Hematopoietic multipotent progenitor cell treated with erythropoietin and hydrocortisone succinate and interleukin-3 and kit ligand, for 15 days (in vitro differentiated cells): ENCODE data around the gene BBS9.
"Not testable (repeated sequence)": the region's sequence is repeated elsewhere in the genome, so short reads cannot be mapped to it uniquely, and the experiment has no call there.

Experiments used
- DNase-seq: peaks from one replicate; pipeline ENCODE4 v3.0.0-alpha.2; 2015; ENCODE audit warnings: low spot score

BBS9 gene

DNA sequence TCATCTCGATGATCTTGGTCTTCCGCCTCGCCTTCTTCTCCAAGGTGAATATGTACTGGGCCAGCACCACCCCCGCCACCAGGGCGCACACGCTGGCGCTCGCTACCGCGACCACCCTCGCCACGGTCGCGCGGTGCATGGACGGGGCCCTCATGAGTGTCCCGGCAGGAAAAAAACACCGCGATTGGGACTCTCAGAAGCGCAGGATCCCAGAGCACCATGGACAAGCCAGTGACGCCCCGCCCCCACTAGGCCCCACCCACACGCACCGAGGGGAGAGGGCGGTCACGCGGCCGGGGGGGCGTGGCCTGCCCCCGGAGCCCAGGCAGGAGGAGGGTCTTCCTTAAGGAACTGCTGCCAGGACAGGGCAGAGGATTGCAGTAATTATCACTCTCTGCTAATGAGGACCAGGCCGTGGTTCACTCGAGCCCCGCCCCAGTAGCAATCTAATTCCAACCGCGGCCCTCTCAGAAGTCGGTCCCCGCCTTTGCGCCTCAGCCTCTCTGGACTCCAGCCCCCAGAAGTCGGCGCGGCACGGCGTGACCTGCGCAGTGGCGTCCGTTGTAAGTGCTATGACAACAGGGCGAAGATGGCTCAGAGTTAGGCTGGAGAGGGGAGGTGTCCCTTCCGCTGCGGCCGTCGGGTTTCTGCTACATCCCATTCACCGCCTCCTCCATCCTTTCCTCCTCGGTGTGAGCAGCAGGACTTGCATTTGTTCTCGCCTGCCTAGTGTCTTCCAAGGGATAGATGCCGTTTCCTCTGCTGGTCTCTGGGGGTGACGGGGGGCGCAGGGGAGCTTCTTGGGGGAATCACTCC, at the start of gene BBS9:
Gene BBS9, plus strand, starts transcription at position 575 of the 816 bp plus-strand sequence. CDS start 16,689 bp downstream, outside the sequence.
- peak; percentile 93 for DNase-seq

DNA sequence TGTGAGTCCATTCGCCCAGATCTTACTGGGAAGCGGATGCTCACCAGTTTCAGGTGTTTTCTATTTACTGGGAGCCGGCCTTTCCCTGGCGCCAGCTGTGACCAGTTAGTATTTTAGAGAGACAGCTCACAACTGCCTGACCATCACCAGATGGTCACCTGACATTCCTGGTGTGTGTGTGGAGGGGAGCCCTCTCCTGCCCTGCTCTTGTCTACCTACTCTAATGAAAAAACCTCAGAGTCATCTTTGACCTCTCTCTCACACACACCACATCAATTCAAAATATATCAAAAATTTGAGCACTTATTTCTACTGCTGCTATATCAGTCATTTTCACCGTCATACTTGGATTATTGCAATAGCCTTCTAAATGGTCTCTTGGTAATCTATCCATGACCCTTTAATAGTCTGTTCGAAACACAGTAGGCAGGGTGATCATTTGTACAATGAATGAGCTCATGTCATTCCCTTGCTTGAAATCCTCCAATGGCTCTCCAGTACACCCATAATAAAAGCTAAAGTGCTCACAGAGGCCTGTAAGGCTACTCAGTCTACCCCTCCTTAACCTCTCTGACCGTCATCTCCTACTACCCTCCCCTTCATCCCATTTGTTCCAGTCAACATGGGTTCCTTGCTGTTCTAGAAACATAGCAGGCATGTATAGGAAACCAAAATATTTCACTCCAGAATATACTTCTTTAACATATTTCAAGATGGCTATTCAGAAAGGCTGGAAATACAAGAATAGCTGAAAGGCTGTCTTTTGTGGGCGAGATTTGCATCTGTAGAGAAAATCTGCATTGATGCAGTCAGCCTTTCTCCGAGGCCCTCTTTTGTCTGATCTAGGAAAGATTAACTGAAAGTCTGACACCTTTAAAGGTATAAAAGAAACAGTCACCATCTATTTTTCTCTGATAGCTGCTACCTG, 49.3 kb upstream of the BBS9 start:
- no peak for DNase-seq

DNA sequence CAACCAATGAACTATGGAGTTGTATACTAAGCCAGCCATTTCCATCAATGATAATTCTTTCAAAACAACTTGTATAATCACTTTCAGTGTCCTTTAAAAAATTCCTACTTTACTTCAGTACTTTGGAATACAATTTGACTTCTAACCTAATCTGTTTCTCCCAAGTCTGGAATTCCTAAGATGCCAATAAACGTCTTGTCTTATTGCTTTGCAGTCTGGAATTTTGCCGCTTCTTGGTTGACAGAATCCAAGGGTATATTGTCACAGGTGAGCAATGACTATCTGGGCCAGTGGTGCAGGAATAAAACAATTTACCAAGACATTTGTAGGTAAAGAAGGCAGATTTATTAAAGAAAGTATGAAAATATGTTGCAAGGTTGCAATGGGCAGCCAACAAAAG, 42.0 kb upstream of the BBS9 start:
- no peak for DNase-seq

DNA sequence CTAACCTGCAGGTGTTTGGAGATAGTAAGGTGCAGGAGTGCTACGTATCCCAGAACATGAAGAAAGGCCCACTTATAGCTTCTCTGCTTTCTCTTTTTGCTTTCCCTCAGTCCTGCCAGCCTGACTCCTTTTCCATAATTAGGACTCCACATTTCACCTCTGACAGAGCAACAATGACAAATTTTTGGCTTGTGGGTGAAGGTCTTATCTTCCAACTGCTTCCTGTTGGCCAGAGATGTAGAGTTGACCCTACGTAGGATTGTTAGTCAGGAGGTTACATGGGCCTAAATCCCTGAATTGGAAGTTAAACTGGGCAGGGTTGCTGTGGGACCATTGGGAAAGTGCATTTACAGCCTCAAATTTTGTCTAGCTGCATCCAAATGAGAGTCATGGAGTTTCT, 41.5 kb upstream of the BBS9 start:
- DNase-seq: no peak

DNA sequence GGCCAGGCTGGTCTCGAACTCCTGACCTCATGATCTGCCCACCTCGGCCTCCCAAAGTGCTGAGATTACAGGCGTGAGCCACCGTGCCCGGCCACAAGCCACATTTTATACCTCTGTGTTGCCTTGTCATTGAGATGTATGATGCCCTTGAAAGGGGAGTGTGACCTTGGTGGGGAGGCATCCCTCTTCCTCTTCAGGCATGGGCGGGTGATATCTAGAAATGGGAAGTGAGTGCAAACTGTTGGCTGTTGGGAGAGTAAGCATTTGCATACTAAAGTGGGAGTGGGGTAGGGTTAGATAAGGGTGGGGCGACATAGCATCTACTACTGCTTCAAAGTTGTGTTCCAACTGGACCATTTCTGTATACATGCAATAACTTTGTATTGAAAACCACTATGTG, 40.2 kb upstream of the BBS9 start:
- no peak for DNase-seq

DNA sequence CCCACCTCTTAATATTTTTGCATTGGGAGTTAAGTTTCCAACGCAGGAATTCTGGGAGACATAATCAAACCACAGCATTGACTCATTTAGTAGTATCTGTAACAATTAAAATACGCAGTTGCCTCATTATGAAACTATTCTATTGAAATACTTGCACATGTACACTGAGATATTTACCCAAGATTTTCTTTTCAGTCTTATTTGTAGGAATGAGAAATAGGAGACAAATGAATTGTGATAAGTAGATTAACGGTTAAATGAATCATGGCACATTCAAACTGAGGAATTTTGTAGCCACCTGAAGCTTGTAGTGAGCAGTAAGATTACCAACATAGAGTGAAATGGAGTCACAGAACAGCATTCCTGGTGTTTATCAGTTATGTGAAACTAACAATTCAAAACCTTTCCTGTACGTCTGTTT, 38.2 kb upstream of the BBS9 start:
- DNase-seq: no peak

DNA sequence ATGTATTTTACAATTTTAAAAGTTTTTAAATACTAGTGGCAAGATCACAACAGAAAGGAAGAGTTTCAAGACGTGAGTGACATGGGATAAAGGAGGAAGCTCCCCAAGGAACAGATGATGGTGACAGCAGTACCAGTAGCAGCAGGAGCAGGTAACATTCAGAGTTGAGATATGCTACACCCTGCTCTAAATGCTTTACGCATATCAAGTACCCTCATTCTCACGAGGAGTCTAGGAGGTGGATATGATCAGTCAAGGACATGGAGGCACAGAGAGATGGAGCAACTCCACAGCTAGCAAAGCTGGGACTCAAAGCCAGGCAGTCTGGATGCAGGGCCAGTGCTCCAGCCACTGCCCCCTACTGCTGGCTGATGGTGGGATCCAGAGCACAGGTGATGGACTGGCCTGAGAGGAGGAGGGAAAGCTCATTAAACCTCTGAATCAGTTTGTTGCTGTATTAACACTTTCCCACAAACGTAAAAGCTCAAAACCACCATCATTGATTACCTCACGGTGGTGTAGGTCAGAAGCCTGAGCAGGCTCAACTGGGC, 37.6 kb upstream of the BBS9 start:
- no peak for DNase-seq

DNA sequence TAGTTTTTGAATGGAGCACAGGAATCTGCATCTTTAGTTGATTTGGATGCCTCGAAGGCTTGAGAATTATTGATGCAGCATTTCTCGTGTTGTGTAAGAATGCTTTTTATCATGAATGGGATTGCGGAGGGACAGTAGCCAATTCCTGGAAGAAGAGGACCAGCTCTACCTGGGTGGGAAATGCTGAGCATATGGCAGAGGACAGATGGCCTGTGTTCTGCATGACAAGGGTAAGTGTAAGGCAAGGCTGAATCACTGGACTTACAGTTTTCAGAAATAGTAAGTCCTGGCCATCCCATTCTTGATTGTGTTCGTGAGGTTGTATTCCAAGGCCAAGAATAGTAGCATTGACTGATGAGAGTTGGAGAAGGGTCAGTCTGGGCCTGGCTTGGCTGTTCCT, 36.1 kb upstream of the BBS9 start:
- DNase-seq: no peak

DNA sequence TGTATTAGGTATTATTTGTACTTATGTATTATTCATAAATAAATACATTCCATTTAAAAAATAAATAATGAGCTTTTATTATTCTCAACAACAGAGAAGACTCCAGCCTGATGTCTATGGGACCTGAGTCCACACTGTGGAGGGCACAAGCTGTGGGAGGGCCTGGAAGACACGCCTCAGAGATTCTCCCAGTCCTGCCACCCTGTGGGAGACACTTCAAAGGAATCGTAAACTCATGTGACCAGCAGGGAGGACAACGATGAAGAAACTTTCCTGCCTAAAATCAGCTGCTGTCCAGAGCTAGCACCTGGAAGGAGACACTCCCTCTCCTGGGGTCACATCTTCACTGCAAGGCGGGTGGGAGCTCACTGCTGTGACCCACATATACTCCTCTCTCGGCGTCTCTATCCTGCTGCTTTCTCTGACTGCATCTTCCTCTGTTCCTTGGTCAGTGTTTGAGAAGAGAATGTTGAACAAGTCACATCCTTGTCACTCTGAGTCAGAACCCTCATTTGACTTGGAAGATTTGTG, 34.6 kb upstream of the BBS9 start:
- DNase-seq: not testable (repeated sequence)

DNA sequence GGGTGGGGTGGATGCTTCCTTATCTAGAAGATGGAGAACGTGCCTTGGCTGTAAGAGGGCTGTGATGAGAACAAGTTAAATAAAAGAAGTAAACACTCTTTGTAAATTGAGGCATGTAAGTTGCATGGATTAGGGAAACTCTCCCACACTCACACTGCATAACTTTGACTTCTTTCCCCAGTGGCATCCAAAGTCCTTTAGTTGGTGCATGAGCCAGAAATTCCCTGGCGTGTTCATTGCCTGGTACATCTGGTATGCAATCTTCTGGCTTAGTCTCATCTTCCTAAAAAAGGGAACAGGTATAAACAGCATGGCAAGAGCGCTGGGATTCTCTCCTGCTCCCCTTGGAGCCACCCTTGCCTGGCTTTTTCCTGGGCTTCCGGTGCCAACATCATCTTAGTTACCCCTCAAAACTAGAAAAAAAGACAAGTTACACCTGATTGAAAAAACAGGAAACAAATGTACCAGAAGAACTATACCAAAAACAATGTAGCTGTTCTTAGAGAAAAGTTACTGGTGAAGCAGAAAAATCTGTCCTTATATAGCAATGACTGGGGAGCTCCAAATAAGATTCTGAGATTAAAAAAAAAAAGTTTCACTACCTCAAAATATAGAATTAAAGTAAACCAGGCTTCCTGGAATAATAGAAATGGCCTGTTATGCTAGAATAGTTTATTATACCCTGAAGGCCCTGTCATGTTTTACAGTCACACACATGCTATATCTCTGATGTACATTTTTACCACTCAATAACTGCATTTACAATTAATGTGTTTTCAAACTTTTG, 30.0 kb upstream of the BBS9 start:
- no peak for DNase-seq

DNA sequence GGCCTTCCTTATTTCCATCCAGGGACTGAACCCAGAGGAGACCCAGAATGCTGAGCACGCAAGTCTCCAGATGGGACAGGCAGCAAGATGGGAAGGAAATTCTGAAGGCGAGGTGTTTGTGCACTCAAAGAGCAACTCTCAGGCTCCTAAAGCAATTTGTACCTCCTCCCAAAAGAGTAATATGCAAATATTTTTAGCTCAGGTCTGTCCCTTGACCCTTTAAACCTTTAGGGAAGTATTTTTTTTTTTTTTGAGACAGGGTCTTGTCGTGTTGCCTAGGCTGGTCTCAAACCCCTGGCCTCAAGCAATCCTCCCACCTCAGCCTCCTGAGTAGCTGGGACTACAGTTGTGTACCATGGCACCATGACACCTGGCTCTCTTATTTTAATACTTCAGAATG, 28.6 kb upstream of the BBS9 start:
- DNase-seq: no peak

DNA sequence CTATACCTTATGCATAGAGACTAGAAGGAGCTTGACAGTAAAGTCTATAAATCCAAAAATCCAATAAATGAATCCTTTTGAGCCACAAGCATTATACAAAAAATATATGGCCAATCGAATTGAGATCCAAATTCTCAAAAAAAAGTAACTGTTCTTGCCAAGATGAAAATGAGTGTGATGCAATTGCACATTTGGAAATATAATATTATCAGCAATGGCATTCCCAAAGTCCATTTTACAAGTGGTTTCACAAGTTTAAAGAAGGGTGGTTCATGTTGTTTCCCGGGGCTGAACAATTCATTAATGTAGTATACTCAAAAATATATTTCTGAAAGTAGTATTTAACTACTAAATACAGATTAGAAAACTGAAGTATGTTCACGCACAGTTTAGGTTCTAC, 27.5 kb upstream of the BBS9 start:
- DNase-seq: no peak

DNA sequence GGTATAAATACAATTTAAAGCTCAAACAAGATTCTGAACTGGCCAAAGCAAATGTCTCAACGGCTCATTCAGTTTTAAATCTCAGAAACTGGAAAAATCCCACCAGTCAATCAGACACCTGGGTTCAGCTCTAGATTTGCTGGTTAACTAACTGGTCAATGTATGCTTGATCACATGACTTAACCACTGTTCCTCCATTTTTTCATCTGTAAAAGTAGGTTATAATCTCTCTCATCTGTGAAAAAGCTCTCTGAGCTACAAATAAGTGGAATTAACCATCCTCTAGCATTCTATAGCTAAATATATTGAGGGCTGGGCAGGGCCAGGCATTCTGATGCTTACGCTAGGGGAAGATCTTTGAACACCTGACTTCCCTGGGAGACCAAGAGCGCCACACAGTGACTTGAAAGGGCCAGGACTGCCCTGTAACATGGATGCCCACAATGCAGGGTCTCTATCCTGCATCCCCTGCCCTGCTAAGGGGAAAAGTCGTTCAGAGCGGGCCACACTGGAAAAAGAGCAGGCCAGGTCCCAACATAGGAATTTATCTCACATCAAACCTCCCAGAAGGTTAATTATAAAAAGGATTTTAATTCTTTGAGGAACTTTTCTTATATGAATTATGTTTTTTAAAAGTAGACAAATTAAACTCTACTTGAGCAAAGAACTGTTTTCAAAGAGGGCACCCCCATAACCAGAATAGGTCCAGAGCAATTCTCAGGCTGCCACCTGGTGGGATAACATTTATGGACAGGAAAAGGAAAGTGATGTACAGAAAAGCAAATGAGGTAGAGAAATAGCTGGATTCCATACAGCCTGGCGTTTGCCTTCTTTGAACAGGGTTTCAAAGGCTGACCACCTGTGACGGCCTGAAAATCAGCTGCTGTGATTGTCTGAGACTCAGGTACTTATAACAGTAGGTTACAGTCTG, 22.0 kb upstream of the BBS9 start:
- peak; percentile 43 for DNase-seq

DNA sequence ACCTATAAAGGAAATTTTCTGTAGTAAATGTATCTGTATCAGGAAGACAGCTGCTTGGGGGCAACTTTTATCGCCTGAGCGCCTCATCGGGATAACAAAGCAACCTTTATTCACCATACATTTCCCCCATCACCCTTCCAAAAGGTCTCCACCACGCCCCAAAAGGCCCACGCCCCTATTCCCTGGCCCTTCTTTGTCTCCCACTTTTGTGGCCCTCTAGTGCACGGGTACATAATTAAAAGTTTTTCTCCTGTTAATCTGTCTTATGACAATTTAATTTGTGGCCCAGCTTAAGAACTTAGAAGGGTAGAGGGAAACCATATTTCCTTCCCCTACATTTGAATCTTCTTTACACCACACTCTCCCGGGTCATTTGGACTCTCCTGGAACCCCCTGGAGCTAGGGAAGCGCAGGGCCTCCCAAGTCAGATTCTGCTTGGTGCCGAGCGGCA, 20.8 kb upstream of the BBS9 start:
- peak; percentile 23 for DNase-seq

DNA sequence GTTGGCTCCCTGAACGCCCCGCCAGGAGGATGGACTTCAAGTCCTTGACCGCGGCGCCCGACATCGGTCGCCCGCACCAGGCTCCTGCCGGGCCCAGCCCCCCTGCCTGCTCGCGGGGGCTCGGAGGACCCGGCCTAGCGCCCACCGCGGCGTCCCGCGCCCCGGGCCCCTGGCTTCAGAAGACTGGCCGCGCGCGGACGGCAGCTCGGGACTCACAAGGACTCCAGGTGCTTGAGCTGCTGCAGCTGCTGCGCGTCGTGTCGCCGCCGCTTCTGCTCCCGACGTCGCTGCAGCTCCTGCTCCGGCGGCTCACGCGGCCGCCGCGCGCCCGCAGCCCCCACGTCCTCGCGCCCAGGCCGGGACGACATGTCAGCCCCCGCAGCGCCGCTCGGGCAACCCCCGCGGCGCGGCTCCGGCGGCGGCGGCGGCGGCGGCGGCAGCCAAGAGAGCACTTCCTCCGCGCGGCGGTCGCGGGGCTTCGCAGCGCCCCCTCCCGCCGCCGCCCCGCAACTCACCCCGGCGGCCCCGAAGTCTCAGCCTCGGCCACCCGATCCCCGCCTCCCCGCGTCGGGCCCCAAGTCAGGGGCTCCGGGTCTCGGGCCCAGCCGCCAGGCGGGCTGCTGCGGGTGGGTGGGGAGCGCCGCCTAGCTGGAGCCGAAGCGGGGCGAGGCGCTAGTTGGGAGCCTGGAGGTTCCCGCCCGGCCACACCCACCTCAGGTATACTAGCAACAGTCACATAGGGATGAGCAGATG, 20.2 kb upstream of the BBS9 start, which contains the start of gene RP9:
Gene RP9, minus strand, starts transcription at position 400 of the 753 bp plus-strand sequence. Its CDS starts 32 bp downstream, at position 368.
- DNase-seq: peak; percentile 71

DNA sequence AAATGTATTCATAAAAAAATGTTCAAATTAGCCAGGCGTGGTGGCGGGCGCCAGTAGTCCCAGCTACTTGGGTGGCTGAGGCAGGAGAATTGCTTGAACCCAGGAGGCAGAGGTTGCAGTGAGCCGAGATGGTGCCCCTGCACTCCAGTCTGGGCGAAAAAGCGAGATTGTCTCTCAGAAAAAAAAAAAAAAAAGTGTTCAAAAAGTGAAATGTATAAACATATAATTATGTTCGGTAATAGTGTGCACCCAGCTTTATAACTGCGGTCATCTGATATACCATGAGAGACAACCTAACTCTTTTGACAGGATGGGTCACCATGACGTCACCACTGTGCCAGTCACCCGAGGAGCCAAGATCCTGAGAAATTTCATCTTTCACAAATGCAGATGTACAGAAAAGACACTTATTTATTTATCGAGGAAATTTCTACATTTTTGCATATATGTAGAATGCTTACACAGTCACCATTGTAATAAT, 19.6 kb upstream of the BBS9 start:
- DNase-seq: no peak

DNA sequence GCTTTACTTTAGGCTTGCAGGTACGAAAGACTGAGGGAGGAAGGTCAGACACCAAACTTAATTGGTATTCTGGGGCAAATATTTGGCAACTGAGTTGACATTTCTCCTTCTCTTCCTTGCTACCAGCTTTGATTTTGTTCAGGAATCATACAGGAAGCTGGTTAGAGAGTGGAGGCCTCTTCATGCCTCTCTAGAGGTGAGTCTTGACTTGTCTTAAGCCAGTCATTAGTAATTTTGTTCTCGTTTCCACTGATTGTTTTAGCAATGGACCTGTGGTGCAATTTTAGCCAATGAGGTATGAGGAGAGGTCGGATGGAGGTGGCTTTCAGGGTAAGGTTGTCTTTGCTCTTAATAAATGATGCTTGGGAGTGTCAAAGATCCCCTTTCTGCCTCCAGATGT, 17.8 kb upstream of the BBS9 start:
- DNase-seq: no peak

DNA sequence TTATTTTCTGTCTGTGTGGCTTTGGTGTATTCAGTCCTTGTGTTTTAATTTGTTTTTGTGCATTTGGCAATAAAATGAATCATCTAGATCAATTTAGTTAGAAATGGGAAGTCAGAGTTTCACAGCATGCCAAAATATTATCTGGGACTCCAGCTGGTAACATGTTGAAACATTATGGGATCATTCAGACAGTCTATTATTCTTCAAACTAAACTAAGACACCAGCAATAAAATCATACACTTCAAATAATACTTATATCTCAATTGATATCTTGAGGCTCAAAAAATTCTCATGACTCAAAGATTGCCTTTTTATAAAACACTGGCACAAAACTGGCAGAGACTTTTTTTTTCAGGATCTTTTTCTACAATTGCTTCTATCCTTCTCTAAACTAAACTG, 14.4 kb upstream of the BBS9 start:
- DNase-seq: no peak

DNA sequence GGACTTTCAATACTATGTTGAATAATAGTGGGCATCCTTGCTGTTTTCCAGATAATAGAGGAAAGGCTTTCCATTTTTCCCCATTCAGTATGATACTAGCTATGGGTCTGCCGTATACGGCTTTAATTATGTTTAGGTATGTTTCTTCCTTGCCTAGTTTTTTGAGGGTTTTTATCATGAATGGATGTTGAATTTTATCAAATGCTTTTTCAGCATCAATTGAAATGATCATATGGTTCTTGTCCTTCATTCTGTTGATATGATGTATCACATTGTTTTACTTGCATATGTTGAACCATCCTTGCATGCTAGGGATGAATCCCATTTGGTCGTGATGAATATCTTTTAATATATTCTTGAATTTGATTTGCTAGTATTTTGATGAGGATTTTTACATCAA, 11.0 kb upstream of the BBS9 start:
- no peak for DNase-seq
